Activated naive CD4-positive, alpha-beta T cell treated with anti-CD3 and anti-CD28 coated beads, Interleukin-2, amount 10 ng/mL, durations not matched to agents 7 days and 5 days (primary cell): ENCODE measurements around the gene NUAK1.

Source experiments
- CTCF ChIA-PET: fragments of 350-600 bp; sonication (Branson Sonifier 250); formaldehyde crosslinking; loops from one replicate; lab custom pipeline; 2021; ENCODE audit warnings: antibody characterized with exemption; lab: Charles Lee
- DNase-seq: peaks from one replicate; pipeline ENCODE4 v3.0.0-alpha.2; 2020
- H3K27ac Mint-ChIP-seq: one replicate; pipeline ENCODE4 v1.8.0; 2021; ENCODE audit warnings: mild to moderate bottlenecking, moderate library complexity, mixed read lengths
- H3K27me3 Mint-ChIP-seq: one replicate; pipeline ENCODE4 v1.8.0; 2021; ENCODE audit warnings: mild to moderate bottlenecking, mixed read lengths
- H3K36me3 Mint-ChIP-seq: one replicate; pipeline ENCODE4 v1.8.0; 2021; ENCODE audit warnings: mixed read lengths
- H3K4me1 Mint-ChIP-seq: one replicate; pipeline ENCODE4 v1.8.0; 2021; ENCODE audit warnings: mixed read lengths
- H3K4me3 Mint-ChIP-seq: one replicate; pipeline ENCODE4 v1.8.0; 2021; ENCODE audit warnings: mild to moderate bottlenecking, moderate library complexity, mixed read lengths
- H3K9me3 Mint-ChIP-seq: one replicate; pipeline ENCODE4 v1.8.0; 2021; ENCODE audit warnings: mixed read lengths

Gene NUAK1

DNA sequence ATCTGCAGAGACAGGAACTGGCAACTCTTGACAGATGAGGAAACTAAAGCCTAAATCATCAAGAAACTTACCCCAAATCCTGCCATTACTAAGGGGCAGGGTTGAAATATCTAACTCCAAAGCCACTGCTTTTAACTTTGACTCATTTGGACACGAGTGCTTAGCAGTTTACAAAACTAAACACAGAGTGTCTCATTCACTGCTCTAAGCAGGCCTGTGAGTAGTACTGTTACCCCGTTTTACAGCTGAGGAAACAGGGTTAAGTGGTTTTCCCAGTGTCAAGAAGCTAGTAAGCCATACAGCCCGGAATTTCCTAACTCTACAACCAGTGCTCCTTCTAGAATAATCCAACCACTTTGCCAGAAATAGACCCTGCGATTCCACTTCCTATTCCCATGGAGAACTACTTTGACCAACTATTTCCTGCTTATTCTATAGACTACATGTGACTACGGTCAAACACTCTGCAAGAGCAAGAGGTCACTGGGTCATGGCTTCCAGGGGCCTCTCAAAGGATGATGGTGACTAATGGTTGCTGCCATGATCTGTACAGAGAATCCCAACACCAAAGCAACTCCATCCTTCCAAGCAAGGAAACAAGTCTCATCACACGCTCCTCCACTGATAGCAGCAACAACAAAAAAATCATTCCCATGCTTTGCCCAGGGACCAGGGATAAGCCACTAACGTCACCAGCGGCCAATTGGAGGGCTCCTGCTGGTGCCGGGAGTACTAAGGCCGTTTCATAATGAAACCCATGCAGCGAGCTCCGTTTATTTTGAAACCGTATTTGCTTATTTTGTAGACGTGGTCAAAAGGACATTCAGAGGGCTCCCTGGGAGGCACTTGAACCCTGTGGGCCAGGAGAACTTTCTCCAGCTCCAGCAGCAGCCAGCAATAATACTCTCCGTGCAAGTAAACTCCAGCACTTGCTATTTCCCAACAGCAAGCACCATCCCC lies 56.3 kb downstream of the NUAK1 start:
- H3K4me1 Mint-ChIP-seq: no peaks in the 10 kb centered on the region
- no peak overlapping the region for H3K27ac Mint-ChIP-seq
- H3K4me3 Mint-ChIP-seq: no peak overlapping the region
- CTCF ChIA-PET: no interaction called here
- no peaks in the 10 kb centered on the region for H3K36me3 Mint-ChIP-seq
- no peaks in the 10 kb centered on the region for H3K9me3 Mint-ChIP-seq
- H3K27me3 Mint-ChIP-seq: peaks cover 15% of the 10 kb centered on the region
- no peak for DNase-seq

DNA sequence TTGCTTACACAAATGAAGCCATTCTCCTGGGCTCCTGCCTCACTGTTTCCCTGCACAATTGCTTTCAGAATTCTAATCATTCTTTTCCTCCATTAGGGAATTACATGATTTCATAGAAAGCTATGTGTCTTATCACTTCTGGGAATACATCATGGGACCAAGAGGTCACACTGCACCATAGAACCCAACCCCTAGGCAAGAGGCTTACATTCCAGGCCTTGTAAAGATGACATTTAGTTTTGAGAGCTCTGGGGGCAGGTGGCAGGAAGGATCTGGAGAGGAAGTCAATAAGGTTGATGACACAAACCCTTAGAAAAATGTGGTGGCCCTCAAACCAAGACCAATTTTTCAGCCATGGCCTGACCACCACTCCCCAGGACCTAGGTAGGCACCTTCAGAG lies 57.1 kb downstream of the NUAK1 start:
- Mint-ChIP-seq H3K36me3 (no peaks in the 10 kb centered on the region), H3K4me3 (no peak overlapping the region), H3K4me1 (no peaks in the 10 kb centered on the region), H3K27ac (no peak overlapping the region), H3K27me3 (peaks cover 15% of the 10 kb centered on the region), H3K9me3 (no peaks in the 10 kb centered on the region)
- CTCF ChIA-PET: no interaction called here
- DNase-seq: no peak

DNA sequence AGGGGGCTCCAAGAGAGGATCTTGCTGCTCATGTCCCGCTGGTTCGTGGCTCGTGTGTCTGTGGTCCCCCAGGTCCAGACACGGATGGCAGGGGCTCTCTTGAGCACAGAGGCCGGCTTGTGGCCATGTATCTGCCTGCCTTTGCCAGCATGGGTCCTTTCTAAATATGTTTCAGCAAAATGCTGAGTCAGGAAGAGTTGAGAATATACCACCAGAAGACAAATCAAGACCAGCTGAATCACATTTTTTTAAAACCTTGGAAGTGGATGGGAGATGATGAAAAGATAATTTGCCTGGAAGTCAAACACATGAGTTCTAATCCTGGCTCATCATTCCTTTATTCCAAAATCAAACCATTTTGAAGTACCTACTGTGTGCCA lies 58.0 kb downstream of the NUAK1 start:
- CTCF ChIA-PET: interaction anchor here (0.6 kb wide), 1 partner anchor 1528 kb away, joined by 3 read pairs; no protein-coding TSS in a partner anchor
- Mint-ChIP-seq H3K27me3 (peaks cover 15% of the 10 kb centered on the region), H3K4me3 (no peak overlapping the region), H3K4me1 (no peaks in the 10 kb centered on the region), H3K36me3 (no peaks in the 10 kb centered on the region), H3K27ac (no peak overlapping the region), H3K9me3 (no peaks in the 10 kb centered on the region)
- no peak for DNase-seq

DNA sequence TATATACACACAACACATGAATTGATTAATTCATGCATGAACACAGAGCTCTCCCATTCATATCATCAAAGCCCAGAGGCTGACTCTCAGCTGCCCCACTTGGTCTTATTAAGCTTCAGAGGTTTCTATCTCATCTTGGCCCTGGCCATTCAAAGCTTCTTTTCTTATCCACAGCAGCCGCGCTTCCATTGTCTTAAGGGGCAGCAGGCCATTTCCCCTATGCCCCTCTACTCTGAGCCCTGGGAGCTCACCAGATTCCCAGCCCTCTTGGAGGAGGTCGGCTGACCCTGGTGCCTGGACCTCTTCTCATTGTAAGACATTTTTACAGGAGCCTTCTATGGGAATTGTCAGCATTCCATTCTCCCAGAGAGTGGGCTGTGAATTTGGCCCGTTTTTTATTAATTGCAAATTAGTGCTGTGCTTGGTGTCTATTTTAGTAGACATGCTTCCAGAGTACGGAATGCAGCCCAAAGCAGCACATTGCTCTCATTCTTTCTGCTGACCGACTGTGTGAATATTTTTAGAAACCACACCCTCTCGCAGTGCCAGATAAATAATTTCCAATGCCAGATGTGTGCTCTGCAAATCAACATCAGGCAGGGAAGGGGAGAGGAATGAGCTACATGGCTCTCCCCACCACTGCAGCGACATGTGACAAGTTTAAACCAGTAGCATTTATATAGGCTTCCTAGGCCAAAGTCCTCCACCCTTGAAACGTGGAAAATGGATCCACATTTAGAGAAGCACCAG lies 58.5 kb downstream of the NUAK1 start:
- CTCF ChIA-PET: interaction anchor here (0.6 kb wide), 1 partner anchor 1527 kb away, joined by 3 read pairs; no protein-coding TSS in a partner anchor
- no peaks in the 10 kb centered on the region for H3K36me3 Mint-ChIP-seq
- no peaks in the 10 kb centered on the region for H3K9me3 Mint-ChIP-seq
- peaks cover 15% of the 10 kb centered on the region for H3K27me3 Mint-ChIP-seq
- DNase-seq: no peak
- no peak overlapping the region for H3K4me3 Mint-ChIP-seq
- H3K27ac Mint-ChIP-seq: no peak overlapping the region
- no peaks in the 10 kb centered on the region for H3K4me1 Mint-ChIP-seq

DNA sequence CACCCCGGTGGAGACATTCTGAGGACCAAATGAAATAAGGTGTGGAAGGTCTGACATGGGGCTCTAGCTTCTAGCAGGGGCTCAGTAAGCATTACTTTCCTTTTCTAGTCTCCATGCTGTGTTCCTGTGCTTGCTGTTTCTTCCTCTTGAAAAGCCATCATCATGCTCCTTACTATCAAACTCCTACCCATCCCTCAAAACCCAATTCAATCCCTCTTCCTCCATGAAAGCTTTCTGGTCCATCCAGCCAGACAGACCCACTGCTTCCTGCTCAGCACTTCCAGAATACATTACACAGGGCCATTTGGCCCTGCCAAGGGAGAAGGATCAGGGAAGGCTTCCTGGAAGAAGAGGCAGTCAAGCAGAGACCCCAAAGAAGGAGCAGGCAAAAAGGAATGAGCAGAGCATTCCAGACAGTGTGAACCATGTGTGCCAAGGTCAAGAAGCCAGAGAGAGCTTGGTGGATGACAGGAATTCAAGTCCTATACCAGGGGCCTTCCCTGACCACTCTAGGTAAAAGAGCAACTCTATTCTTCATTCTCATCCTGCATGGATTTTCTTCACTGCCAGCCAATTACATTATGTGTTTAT lies 59.5 kb downstream of the NUAK1 start:
- Mint-ChIP-seq H3K27ac (no peak overlapping the region), H3K27me3 (peaks cover 12% of the 10 kb centered on the region), H3K9me3 (no peaks in the 10 kb centered on the region), H3K4me3 (no peak overlapping the region), H3K4me1 (no peaks in the 10 kb centered on the region), H3K36me3 (no peaks in the 10 kb centered on the region)
- no peak for DNase-seq
- CTCF ChIA-PET: no interaction called here

DNA sequence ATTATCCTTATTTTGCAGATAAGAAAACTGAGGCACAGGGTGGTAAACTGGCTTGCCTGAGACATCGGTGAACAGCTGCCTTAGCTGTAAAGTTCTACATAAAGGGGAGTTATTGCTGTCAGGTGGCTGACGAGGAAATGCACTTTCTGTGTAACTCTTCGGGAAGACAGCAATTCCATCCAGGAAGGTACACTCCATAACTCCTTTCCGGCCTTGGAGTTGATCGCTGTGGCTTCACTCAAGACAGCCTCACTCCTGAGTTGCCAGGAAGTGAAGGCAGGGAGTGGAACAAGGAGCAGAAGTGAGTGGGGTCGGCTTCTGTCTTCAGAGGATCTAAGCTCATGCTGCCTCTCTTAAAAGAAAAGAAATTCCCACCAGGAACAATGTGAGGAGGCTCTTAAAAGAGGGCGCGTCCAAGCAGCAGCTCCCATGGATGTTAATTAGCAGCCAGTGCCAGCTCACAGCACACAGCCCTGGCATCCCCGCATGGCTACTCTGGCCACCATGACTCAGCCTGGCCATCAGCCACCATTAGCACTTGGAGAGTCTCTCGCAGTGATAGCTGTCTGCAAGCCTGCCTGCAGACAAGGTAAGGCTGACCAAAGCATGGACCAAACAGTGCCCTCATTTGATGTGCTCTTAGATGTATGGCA lies 60.3 kb downstream of the NUAK1 start:
- Mint-ChIP-seq H3K27ac (no peak overlapping the region), H3K4me1 (no peaks in the 10 kb centered on the region), H3K4me3 (no peak overlapping the region), H3K9me3 (no peaks in the 10 kb centered on the region), H3K27me3 (peaks cover 5% of the 10 kb centered on the region), H3K36me3 (no peaks in the 10 kb centered on the region)
- no peak for DNase-seq
- CTCF ChIA-PET: no interaction called here

DNA sequence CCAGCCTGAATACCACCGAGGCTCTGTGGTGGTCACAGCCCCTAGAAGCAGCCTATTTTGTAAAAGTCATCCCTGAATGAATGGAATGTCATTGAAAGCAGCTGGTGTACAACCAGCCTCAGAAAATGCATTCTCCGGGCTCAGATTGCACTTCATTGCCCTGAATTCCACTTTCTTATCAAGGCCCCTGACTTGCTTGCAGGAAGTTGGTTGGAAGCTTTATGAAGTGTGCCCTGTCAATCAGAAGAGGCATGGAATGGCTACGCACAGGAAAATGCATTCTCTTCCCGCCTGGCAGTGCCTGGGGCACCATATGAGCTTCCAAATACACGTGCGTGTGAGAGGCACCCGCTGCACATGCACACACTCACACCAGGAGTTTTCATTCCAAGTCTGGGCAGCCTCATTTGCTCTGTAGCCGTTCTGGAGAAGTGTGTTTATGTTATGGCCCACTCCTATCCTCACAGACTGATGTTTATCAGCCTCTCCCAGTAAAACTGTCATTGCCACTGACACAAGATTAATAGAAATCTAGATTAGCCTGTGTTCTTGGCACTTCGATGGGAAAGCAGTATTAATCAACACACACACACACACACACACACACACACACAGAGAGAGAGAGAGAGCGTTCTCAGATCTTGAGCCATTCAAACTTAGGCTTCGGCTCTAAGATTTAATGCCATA lies 63.9 kb downstream of the NUAK1 start:
- no peak for DNase-seq
- Mint-ChIP-seq H3K27me3 (peaks cover 5% of the 10 kb centered on the region), H3K4me1 (no peaks in the 10 kb centered on the region), H3K9me3 (no peaks in the 10 kb centered on the region), H3K4me3 (no peak overlapping the region), H3K27ac (no peak overlapping the region), H3K36me3 (no peaks in the 10 kb centered on the region)
- CTCF ChIA-PET: no interaction called here

DNA sequence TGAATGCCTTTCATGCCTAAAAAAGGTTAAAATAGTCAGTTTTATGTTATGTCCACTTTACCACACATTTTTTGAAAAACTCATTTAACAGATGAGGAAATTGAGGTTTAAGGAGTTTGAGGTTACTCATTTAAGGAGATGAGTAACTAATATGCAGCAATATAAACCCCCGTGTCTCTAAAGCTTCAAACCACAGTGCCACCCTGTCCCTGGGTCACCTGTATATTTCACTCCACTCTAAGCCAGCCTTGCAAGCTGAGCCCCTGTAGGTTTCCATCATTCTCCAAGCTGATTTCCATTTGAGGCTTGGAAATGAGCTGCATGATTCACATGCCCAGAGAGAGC lies 64.4 kb downstream of the NUAK1 start:
- no peaks in the 10 kb centered on the region for H3K4me1 Mint-ChIP-seq
- H3K9me3 Mint-ChIP-seq: no peaks in the 10 kb centered on the region
- no peak for DNase-seq
- CTCF ChIA-PET: no interaction called here
- no peak overlapping the region for H3K4me3 Mint-ChIP-seq
- peaks cover 5% of the 10 kb centered on the region for H3K27me3 Mint-ChIP-seq
- H3K27ac Mint-ChIP-seq: no peak overlapping the region
- H3K36me3 Mint-ChIP-seq: no peaks in the 10 kb centered on the region

DNA sequence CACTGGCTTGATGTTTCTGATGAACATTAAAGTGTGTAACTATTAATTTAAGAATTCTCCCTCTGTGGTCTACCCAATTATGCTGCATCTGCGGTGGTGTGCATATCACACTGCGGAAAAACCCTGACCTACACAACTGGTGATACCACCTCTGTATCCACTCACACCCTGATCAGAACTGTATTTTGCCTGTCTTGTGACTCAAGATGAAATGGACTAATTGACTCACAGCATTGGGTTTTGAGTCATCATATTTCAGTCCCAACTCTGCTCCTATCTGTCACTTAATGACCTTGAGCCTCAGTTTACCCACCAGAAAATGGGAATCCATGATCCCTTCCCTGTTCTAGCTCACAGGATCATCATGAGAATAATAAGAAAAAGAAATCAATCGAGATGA lies 65.6 kb downstream of the NUAK1 start:
- H3K4me3 Mint-ChIP-seq: no peak overlapping the region
- no peaks in the 10 kb centered on the region for H3K4me1 Mint-ChIP-seq
- CTCF ChIA-PET: no interaction called here
- H3K36me3 Mint-ChIP-seq: no peaks in the 10 kb centered on the region
- no peaks in the 10 kb centered on the region for H3K27me3 Mint-ChIP-seq
- no peaks in the 10 kb centered on the region for H3K9me3 Mint-ChIP-seq
- H3K27ac Mint-ChIP-seq: no peak overlapping the region
- DNase-seq: no peak

DNA sequence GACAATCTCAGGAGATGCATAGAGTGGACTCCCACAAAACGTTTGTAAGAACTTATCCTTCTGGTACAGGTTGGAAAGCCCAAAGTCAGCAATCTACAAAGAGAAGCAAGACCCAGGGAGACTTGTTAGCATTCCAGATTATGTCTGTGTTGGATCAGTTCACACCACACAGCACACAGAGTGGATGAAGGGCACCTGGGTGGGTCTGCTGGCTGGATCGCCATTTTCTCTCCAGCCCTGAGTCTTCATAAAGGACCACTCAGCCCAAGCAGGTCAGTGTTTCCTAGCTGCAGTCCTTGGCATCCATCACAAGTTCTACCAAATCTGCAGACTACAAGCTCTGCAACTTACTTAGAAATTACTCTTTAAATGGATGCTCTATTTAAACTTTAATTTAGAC lies 66.0 kb downstream of the NUAK1 start:
- Mint-ChIP-seq H3K27ac (no peak overlapping the region), H3K36me3 (no peaks in the 10 kb centered on the region), H3K4me3 (no peak overlapping the region), H3K9me3 (no peaks in the 10 kb centered on the region), H3K27me3 (no peaks in the 10 kb centered on the region), H3K4me1 (no peaks in the 10 kb centered on the region)
- CTCF ChIA-PET: no interaction called here
- DNase-seq: no peak

DNA sequence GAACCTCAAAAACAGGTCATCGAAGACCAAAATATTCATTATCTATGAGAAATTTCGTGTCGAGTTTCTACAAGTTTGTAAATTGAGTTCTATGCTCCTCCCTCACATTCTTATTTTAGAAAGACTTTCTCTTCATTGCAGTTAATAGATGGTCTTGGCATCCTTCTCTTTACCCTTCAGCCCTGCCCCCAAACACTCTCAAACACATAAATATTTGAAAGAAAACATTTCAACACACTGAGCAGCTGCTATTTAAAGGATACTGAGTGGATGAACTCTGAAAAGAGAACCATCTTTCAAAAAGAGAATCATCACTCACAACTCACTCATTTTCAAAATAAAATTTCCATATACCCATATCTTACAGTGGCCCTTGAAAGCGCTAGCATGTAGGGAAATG lies 67.1 kb downstream of the NUAK1 start:
- no peak overlapping the region for H3K27ac Mint-ChIP-seq
- DNase-seq: no peak
- CTCF ChIA-PET: no interaction called here
- no peaks in the 10 kb centered on the region for H3K4me1 Mint-ChIP-seq
- no peaks in the 10 kb centered on the region for H3K9me3 Mint-ChIP-seq
- H3K4me3 Mint-ChIP-seq: no peak overlapping the region
- H3K36me3 Mint-ChIP-seq: no peaks in the 10 kb centered on the region
- H3K27me3 Mint-ChIP-seq: no peaks in the 10 kb centered on the region

DNA sequence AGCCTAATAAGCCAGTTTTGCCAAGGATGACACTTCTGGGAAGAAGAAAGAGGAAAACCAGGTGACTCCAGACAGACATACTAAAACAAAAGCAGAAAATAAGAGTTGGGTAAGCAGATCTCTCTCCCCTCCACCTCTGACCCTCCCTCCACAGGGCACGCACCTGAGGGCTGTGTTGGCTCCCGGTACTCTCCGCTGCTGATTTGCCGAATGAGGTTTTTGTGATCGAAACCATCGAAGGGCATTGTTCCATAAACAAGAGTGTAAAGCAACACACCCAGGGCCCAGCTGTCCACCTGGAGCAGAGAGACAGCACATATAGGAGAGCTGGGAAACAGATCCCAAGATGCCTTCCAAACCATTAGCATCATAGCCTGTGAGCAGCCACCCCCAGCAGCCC lies 68.1 kb downstream of the NUAK1 start:
- H3K27me3 Mint-ChIP-seq: no peaks in the 10 kb centered on the region
- no peak overlapping the region for H3K4me3 Mint-ChIP-seq
- no peaks in the 10 kb centered on the region for H3K4me1 Mint-ChIP-seq
- no peak for DNase-seq
- H3K36me3 Mint-ChIP-seq: no peaks in the 10 kb centered on the region
- H3K9me3 Mint-ChIP-seq: no peaks in the 10 kb centered on the region
- CTCF ChIA-PET: no interaction called here
- no peak overlapping the region for H3K27ac Mint-ChIP-seq

DNA sequence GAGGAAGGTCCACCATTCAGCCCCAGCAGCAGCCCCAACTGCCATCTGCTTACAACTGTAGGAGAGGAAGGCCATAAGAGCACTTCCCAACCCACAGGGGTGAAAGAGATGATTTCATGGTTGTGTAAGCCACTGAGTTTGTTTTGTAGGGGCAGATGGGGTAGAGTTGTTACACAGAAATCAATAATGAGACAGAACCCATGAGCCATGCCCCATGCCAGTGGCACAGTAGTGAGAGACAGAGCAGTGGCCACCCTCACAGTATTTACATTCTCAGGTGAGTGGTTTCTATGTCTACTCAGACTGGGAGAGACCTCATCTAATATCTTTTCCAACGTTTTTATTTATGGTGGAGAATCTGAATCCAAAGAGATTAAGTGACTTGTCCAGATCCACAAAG lies 68.6 kb downstream of the NUAK1 start:
- H3K4me1 Mint-ChIP-seq: no peaks in the 10 kb centered on the region
- H3K27ac Mint-ChIP-seq: no peak overlapping the region
- H3K27me3 Mint-ChIP-seq: no peaks in the 10 kb centered on the region
- CTCF ChIA-PET: no interaction called here
- H3K36me3 Mint-ChIP-seq: no peaks in the 10 kb centered on the region
- no peak for DNase-seq
- no peaks in the 10 kb centered on the region for H3K9me3 Mint-ChIP-seq
- no peak overlapping the region for H3K4me3 Mint-ChIP-seq

DNA sequence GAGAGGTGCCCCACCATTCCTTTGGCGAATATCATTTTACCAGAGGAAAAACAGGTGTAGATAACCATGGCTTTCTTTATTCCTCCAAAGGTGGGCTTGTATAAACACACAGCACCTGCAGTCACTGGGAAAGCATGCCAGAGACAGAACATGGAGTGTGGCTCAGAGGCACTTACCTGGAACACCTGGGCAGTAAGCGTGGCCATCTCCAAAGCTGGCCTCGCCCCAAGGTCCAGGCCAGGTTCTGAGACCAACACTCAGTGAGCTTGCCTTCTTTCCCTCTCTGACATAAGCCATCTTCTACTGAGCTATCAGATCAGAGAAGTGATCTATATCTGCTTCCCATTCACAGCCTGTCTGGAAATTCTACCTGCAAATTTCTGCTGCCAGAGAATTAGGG lies 70.5 kb downstream of the NUAK1 start:
- Mint-ChIP-seq H3K4me3 (no peak overlapping the region), H3K27me3 (no peaks in the 10 kb centered on the region), H3K27ac (no peak overlapping the region), H3K4me1 (no peaks in the 10 kb centered on the region), H3K9me3 (no peaks in the 10 kb centered on the region), H3K36me3 (no peaks in the 10 kb centered on the region)
- no peak for DNase-seq
- CTCF ChIA-PET: no interaction called here
